Progenitor cell of endocrine pancreas (in vitro differentiated cells): ENCODE data around the gene CYP24A1. TPM values are rescaled to one million over a fixed set of nuclear protein-coding genes. Genes with fewer than 3 reads are reported as not detected.

Experiments used
- DNase-seq: peaks from one replicate; pipeline ENCODE4 v3.0.0; 2021; ENCODE audit warnings: low spot score; ENCODE audit not compliant: unreplicated experiment
- H3K27ac Mint-ChIP-seq: 2 replicates; pipeline ENCODE4 v1.8.0; 2021; ENCODE audit warnings: mild to moderate bottlenecking, moderate library complexity, mixed read lengths
- H3K27me3 Mint-ChIP-seq: 2 replicates; pipeline ENCODE4 v1.8.0; 2021; ENCODE audit warnings: mixed read lengths
- H3K36me3 Mint-ChIP-seq: 2 replicates; pipeline ENCODE4 v1.8.0; 2022; ENCODE audit warnings: mixed read lengths; ENCODE audit not compliant: insufficient read depth
- H3K4me1 Mint-ChIP-seq: 2 replicates; pipeline ENCODE4 v1.8.0; 2021; ENCODE audit warnings: low read depth, mixed read lengths
- H3K4me3 Mint-ChIP-seq: 2 replicates; pipeline ENCODE4 v1.8.0; 2021; ENCODE audit warnings: low read depth, mild to moderate bottlenecking, moderate library complexity, mixed read lengths
- H3K9me3 Mint-ChIP-seq: 2 replicates; pipeline ENCODE4 v1.8.0; 2021; ENCODE audit warnings: low read depth, mixed read lengths
- total RNA-seq: library from RNA; stranded (reverse); gene quantifications from 2 replicates; pipeline ENCODE4 v1.2.1, GENCODE V29; 2021
- TF ChIP-seq, protein P1 (sequence below): fragments of 200-600 bp; sonication (generic); IDR thresholded peaks from one replicate; pipeline ENCODE4 v1.5.0; 2021; ENCODE audit warnings: antibody characterized with exemption, mild to moderate bottlenecking; ENCODE audit not compliant: unreplicated experiment

Gene CYP24A1
- total RNA-seq, 1 donor from 2014 or later = not detected

DNA sequence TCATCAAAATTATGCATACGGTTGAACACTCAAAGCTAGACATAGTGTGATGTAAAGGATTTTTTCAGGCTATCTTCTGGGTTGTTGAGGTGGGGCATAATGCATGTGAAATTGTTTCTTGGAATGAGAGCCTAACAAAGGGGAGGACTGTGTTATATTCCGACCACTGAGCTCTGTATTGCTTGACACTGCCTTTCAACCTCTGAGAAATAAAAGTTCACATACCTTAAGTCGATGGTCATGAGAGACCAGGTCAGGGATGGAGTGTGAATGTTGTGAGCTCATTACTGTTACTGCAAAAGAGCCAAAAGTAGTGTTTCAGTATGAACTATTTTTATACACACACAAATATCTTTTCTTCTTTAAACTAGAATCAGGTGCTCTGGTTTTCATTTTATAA is 39.1 kb upstream of the CYP24A1 start:
- TF ChIP-seq, protein P1, sequence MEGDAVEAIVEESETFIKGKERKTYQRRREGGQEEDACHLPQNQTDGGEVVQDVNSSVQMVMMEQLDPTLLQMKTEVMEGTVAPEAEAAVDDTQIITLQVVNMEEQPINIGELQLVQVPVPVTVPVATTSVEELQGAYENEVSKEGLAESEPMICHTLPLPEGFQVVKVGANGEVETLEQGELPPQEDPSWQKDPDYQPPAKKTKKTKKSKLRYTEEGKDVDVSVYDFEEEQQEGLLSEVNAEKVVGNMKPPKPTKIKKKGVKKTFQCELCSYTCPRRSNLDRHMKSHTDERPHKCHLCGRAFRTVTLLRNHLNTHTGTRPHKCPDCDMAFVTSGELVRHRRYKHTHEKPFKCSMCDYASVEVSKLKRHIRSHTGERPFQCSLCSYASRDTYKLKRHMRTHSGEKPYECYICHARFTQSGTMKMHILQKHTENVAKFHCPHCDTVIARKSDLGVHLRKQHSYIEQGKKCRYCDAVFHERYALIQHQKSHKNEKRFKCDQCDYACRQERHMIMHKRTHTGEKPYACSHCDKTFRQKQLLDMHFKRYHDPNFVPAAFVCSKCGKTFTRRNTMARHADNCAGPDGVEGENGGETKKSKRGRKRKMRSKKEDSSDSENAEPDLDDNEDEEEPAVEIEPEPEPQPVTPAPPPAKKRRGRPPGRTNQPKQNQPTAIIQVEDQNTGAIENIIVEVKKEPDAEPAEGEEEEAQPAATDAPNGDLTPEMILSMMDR = no peak
- no peak overlapping the region for H3K27ac Mint-ChIP-seq
- H3K4me1 Mint-ChIP-seq = peaks cover 7% of the 10 kb centered on the region
- no peak for DNase-seq
- no peak overlapping the region for H3K4me3 Mint-ChIP-seq
- no peaks in the 10 kb centered on the region for H3K27me3 Mint-ChIP-seq
- H3K9me3 Mint-ChIP-seq = no peaks in the 10 kb centered on the region
- peaks cover 12% of the 10 kb centered on the region for H3K36me3 Mint-ChIP-seq

DNA sequence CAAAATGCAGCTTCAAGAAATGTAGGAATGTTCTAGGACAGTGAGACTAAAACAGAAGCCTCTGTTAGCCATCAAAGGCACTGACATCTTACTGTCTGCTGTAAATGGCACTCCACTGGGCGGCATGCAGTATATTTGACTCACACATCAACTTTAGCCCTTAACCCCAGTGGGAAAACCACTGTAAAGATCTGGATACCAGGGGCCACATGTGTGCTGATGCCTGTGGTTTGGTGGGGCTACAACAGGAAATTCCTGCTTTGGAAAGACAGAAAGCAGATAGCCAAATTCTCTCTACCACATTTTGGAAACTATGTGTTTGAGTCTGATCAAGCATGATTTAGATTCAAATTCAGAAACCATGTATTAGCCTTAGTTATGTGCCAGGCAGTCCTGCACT is 38.4 kb upstream of the CYP24A1 start:
- H3K36me3 Mint-ChIP-seq = peaks cover 11% of the 10 kb centered on the region
- DNase-seq = no peak
- no peak overlapping the region for H3K27ac Mint-ChIP-seq
- H3K27me3 Mint-ChIP-seq = no peaks in the 10 kb centered on the region
- no peaks in the 10 kb centered on the region for H3K9me3 Mint-ChIP-seq
- no peak overlapping the region for H3K4me3 Mint-ChIP-seq
- H3K4me1 Mint-ChIP-seq = peaks cover 7% of the 10 kb centered on the region
- TF ChIP-seq, protein P1 = no peak

DNA sequence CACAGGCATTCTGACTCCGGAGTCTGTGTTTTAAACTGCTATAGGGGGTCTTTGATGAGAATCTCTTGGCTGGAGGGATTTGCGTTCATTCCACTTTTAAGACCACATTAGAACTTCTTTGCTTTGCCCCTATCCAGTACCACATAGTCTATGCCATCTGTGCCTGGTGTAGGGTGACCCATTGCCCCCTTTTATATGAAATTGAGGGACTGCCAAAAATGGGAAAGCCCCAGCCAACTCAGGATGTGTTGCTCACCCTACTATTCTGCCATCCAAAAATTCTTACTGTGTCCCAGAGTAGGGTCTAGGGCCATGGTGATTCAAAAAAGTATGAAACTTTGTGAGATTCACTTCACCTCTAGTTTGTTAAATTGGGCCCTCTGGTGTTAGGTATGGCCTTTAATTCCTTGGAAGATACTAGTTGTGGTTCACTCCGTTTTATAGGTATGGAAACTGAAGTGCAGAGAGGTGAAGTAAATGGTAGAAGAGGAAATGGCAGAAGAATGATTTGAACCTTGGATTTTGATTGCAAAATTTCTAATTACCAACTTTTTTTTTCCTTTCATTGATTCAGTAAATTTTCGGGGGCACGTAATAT is 35.5 kb upstream of the CYP24A1 start:
- H3K27me3 Mint-ChIP-seq = no peaks in the 10 kb centered on the region
- DNase-seq = no peak
- H3K9me3 Mint-ChIP-seq = no peaks in the 10 kb centered on the region
- H3K4me3 Mint-ChIP-seq = peak overlapping the region; percentile 87
- TF ChIP-seq, protein P1 = no peak
- peaks cover 3% of the 10 kb centered on the region for H3K36me3 Mint-ChIP-seq
- H3K27ac Mint-ChIP-seq = peak overlapping the region; percentile 95
- H3K4me1 Mint-ChIP-seq = peaks cover 7% of the 10 kb centered on the region

DNA sequence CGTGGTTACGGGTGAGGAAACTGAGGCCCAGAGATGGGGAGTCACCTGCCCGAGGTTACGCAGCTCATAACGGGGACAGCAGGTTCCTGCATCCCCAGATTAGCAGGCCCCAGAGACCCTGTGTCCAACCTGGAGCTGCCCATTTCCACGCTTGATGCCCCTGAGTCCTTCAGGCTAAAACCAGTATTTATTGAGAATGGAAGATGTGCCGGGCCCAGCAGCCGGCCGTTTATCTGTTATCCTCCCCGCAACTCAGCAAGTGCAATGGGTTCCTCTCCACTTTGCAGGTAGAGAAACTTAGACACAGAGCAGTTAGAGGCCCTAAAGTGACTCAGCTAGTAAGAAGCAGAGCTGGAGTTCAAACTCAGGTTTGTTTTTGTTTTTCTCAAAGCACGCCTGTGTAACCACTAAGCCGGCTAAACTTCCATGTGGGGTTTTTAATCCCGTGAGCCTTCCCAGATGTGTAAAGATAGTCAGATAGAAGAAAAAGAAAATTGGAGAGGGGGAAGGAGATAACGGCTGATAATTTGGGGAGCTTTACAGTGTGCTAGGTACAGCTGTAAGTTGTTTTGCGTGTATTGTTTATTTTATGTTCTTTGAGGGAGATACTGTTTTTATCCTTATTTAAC is 34.9 kb upstream of the CYP24A1 start:
- Mint-ChIP-seq H3K9me3 (no peaks in the 10 kb centered on the region), H3K27ac (peak overlapping the region; percentile 95), H3K4me3 (peak overlapping the region; percentile 87), H3K36me3 (peaks cover 3% of the 10 kb centered on the region), H3K4me1 (peaks cover 7% of the 10 kb centered on the region), H3K27me3 (no peaks in the 10 kb centered on the region)
- TF ChIP-seq, protein P1 = no peak
- DNase-seq = no peak

DNA sequence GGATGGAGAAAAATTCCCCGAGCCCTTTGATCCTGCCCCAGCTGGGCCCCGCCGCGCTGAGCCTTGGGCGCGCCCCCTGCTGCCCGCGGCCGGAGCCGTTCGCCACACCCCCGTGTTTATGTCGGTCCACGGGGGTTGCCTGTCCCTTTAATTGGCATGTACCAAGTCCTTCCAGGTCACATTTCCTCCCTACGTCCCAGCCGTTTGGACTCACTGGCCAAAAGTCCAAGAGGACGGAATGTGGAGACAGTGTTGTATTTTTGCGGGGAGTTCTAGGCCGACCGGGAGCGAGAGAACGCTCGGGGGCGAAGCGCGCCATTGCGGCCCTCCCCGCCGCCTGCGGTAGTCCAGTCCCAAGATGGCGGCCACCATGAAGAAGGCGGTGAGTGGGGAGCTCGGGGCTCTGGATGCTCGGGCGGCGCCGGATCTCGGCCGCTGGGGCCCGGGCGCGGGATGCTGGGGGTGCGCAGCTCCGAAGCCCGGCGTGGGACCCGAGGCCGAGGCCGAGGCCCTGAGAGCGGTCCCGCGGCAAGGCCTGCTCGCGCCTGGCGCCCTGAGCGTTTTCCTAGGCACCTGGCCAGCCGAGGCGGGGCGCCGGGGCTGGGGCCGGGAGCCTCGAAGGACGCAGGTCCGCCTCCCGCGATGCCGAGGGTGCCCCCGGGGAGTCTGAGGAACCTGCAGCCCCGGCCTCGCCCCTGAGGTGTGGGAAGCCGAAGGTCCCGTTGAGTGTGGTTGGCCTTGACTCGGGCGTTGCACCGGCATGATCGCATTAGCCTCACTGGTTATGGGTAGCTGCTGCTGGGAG is 34.2 kb upstream of the CYP24A1 start, which contains the start of gene PFDN4:
Gene PFDN4, plus strand, starts transcription at position 345 of the 805 bp plus-strand sequence. Its CDS starts 14 bp downstream, at position 359.
- H3K4me1 Mint-ChIP-seq = peaks cover 7% of the 10 kb centered on the region
- peak within 1 kb of the TSS; percentile 100 for H3K27ac Mint-ChIP-seq
- H3K4me3 Mint-ChIP-seq = peak within 1 kb of the TSS; percentile 98
- peaks cover 3% of the 10 kb centered on the region for H3K36me3 Mint-ChIP-seq
- TF ChIP-seq, protein P1 = peak; percentile 88
- no peaks in the 10 kb centered on the region for H3K27me3 Mint-ChIP-seq
- DNase-seq = peak; percentile 80
- H3K9me3 Mint-ChIP-seq = no peaks in the 10 kb centered on the region
